SU-DHL-6 (cell line): ENCODE measurements around the gene CELF3.

ENCODE experiments used
- EZH2phosphoT487 ChIP-seq: fragments of 200-600 bp; sonication (generic), shearing (Covaris generic); conservative IDR thresholded peaks from 2 replicates; pipeline ENCODE4 v1.6.1; 2018; ENCODE audit warnings: mild to moderate bottlenecking, antibody characterized with exemption, low read length, moderate library complexity, mixed read lengths
- TF ChIP-seq, protein P1 (sequence below): fragments of 200-600 bp; sonication (generic); IDR thresholded peaks from one replicate; pipeline ENCODE4 v1.5.1; 2017; ENCODE audit warnings: antibody characterized with exemption, mild to moderate bottlenecking, low read length, moderate library complexity; ENCODE audit not compliant: insufficient read depth, poor library complexity, severe bottlenecking

DNA sequence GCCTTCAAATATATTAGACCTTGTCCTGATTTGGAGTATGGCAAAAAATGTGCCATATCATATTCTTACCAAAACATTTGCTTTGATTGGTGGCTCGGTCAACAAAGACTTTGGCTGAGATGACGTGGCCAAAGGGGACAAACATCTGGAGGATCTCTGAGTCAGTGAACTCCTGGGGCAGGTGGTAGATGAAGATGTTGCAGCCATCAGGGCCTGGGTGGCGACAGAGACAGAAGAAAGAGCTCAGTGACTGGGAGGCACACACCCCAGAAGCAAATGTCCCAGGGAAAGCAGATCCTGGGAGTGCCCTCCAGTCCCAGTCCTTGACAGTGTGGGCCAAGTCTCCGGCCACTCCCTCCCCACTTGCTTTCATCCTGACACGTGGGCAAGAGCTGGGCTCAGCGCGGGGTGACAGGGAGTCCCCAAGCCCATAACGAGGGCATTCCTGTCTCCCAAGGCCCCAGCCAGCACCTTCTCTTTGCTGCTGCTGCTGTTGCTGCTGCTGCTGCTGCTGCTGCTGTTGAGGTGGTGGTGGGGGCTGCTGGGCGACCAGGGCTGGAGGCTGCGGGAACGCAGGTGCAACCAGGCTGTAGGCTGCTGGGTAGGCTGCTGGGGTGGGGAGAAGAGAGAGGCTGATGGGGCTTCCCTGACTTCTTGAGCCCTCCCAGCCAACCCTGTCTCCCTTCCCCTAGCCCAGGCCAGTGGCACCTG is 10.7 kb downstream of the CELF3 start:
- TF ChIP-seq, protein P1, sequence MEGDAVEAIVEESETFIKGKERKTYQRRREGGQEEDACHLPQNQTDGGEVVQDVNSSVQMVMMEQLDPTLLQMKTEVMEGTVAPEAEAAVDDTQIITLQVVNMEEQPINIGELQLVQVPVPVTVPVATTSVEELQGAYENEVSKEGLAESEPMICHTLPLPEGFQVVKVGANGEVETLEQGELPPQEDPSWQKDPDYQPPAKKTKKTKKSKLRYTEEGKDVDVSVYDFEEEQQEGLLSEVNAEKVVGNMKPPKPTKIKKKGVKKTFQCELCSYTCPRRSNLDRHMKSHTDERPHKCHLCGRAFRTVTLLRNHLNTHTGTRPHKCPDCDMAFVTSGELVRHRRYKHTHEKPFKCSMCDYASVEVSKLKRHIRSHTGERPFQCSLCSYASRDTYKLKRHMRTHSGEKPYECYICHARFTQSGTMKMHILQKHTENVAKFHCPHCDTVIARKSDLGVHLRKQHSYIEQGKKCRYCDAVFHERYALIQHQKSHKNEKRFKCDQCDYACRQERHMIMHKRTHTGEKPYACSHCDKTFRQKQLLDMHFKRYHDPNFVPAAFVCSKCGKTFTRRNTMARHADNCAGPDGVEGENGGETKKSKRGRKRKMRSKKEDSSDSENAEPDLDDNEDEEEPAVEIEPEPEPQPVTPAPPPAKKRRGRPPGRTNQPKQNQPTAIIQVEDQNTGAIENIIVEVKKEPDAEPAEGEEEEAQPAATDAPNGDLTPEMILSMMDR = no peak
- TF ChIP-seq EZH2phosphoT487 = no peak
